ENCODE results near the gene IPMK. TPM values are rescaled to one million over a fixed set of nuclear protein-coding genes. Genes with fewer than 3 reads are reported as not detected.

IPMK gene
- total and polyA plus RNA-seq, 2 donors (not counting 3 experiments of a cell fraction or from before 2014, with no cell fraction given): 1.4 to 8.1 TPM

- no peaks in the 10 kb centered on the region for H3K36me3 ChIP-seq (ENCODE audit: control insufficient read depth in 2 of 2, extremely low read depth in 1 of 2, insufficient read depth in 2 of 2, low read length in 2 of 2)
- CTCF ChIA-PET: interaction anchor here (0.9 to 2.9 kb wide), 2 partner anchors 10 to 79 kb away, joined by 4 to 13 read pairs; partner anchors contain the start of gene TFAM
Observed at GRCh38 chr10:58305821-58306220, 38.1 kb upstream of the IPMK start.

More at GRCh38 chr10:58305821-58306220, 38.1 kb upstream of the IPMK start:
- no peak for TF ChIP-seq POLR2A (IDR thresholded peaks at IDR 0.05; ENCODE audit: low read depth, low read length)
- no peak for TF ChIP-seq FOS (IDR thresholded peaks at IDR 0.05; ENCODE audit: borderline replicate concordance, insufficient read depth, low read length)
- TF ChIP-seq, protein P1, sequence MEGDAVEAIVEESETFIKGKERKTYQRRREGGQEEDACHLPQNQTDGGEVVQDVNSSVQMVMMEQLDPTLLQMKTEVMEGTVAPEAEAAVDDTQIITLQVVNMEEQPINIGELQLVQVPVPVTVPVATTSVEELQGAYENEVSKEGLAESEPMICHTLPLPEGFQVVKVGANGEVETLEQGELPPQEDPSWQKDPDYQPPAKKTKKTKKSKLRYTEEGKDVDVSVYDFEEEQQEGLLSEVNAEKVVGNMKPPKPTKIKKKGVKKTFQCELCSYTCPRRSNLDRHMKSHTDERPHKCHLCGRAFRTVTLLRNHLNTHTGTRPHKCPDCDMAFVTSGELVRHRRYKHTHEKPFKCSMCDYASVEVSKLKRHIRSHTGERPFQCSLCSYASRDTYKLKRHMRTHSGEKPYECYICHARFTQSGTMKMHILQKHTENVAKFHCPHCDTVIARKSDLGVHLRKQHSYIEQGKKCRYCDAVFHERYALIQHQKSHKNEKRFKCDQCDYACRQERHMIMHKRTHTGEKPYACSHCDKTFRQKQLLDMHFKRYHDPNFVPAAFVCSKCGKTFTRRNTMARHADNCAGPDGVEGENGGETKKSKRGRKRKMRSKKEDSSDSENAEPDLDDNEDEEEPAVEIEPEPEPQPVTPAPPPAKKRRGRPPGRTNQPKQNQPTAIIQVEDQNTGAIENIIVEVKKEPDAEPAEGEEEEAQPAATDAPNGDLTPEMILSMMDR (IDR thresholded peaks at IDR 0.05; ENCODE audit: extremely low read depth in 1 of 2, insufficient read depth in 1 of 2, low read depth in 1 of 2, low read length in 2 of 2): no peak
- TF ChIP-seq EZH2 (IDR thresholded peaks at IDR 0.05; ENCODE audit: borderline replicate concordance, low read depth, low read length, severe bottlenecking): no peak
- TF ChIP-seq MYC (IDR thresholded peaks at IDR 0.05; ENCODE audit: low read depth, low read length): no peak
- no peak for TF ChIP-seq MAX (IDR thresholded peaks at IDR 0.05; ENCODE audit: insufficient read depth, insufficient read length)
- no peak for TF ChIP-seq JUN (IDR thresholded peaks at IDR 0.05; ENCODE audit: borderline replicate concordance, insufficient read depth, insufficient read length, low read depth)
- no peak for TF ChIP-seq POLR2AphosphoS5 (IDR thresholded peaks at IDR 0.05; ENCODE audit: insufficient read depth, low read depth, low read length)
- TF ChIP-seq GATA2 (IDR thresholded peaks at IDR 0.05; ENCODE audit: insufficient read depth, insufficient read length, low read depth, low read length): no peak
- intact Hi-C loops (cut with micrococcal nuclease): loop anchor here (10.0 kb wide), 1 partner anchor 209 kb away; the partner anchor contains the start of gene BICC1
- Histone ChIP-seq H3K9me1 (replicated peaks; ENCODE audit: control insufficient read depth, extremely low read depth, insufficient read depth, low read length) (no peaks in the 10 kb centered on the region), H2AFZ (ENCODE audit: low read depth, low read length) (no peak overlapping the region), H3K27ac (ENCODE audit: insufficient read depth, low read depth, low read length) (no peak overlapping the region), H3K4me3 (replicated peaks in 1 of 3; ENCODE audit: insufficient read depth in 1 of 3, low read depth in 1 of 3, low read length in 3 of 3) (no peak overlapping the region), H3K4me1 (ENCODE audit: control insufficient read depth, extremely low read depth, insufficient read depth, low read length) (no peaks in the 10 kb centered on the region), H3K9me3 (replicated peaks; ENCODE audit: control insufficient read depth, insufficient read depth, low read length) (no peaks in the 10 kb centered on the region), H3K4me2 (ENCODE audit: insufficient read depth, low read length) (no peak overlapping the region), H3K9ac (replicated peaks; ENCODE audit: extremely low read depth, insufficient read depth, low read length) (no peak overlapping the region), H4K20me1 (replicated peaks; ENCODE audit: control insufficient read depth, extremely low read depth, insufficient read depth, low read length) (no peaks in the 10 kb centered on the region), H3K27me3 (ENCODE audit: control insufficient read depth in 2 of 2, insufficient read depth in 2 of 2, low read length in 2 of 2) (peaks cover 9 to 15% of the 10 kb centered on the region in 2 experiments), H3K79me2 (ENCODE audit: control insufficient read depth, insufficient read depth, low read length) (no peaks in the 10 kb centered on the region)
- FAIRE-seq (no peak), DNase-seq (ENCODE audit: low read depth, low spot score) (no peak)
- POLR2A ChIA-PET: no interaction called here
- BruUV-seq (replicated peaks): no TSS peak
- dilution Hi-C loops (cut with MboI; ENCODE audit: extremely low pct_ligation_motif_present, low sequenced_read_pairs): no loop called here

Data from endothelial cell of umbilical vein (primary cell).